ENCODE measurements around the gene TTC4.

- TF ChIP-seq POLR2A (IDR thresholded peaks at IDR 0.05) (no peak), POLR2AphosphoS5 (IDR thresholded peaks at IDR 0.05) (no peak), EP300 (IDR thresholded peaks at IDR 0.05) (no peak)
- TF ChIP-seq, protein P1, sequence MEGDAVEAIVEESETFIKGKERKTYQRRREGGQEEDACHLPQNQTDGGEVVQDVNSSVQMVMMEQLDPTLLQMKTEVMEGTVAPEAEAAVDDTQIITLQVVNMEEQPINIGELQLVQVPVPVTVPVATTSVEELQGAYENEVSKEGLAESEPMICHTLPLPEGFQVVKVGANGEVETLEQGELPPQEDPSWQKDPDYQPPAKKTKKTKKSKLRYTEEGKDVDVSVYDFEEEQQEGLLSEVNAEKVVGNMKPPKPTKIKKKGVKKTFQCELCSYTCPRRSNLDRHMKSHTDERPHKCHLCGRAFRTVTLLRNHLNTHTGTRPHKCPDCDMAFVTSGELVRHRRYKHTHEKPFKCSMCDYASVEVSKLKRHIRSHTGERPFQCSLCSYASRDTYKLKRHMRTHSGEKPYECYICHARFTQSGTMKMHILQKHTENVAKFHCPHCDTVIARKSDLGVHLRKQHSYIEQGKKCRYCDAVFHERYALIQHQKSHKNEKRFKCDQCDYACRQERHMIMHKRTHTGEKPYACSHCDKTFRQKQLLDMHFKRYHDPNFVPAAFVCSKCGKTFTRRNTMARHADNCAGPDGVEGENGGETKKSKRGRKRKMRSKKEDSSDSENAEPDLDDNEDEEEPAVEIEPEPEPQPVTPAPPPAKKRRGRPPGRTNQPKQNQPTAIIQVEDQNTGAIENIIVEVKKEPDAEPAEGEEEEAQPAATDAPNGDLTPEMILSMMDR (IDR thresholded peaks at IDR 0.05): no peak
Measured at GRCh38 chr1:54757833-54758232, 42.2 kb downstream of the TTC4 start.

Data from suprapubic skin (tissue), 4 donors.